Fibroblast of skin of back (primary cell): ENCODE measurements around the gene MAP2K1.
"Not testable (repeated sequence)": the region's sequence is repeated elsewhere in the genome, so short reads cannot be mapped to it uniquely, and the experiment has no call there.

Source experiments
- DNase-seq: peaks from one replicate; pipeline ENCODE4 v3.0.0-alpha.2; 2013

Gene MAP2K1

GRCh38 chr15:66425837-66426236 is 39.1 kb downstream of the MAP2K1 start:
- DNase-seq = no peak

- no peak for DNase-seq
Measured at GRCh38 chr15:66429117-66429516, 42.4 kb downstream of the MAP2K1 start.

GRCh38 chr15:66429546-66429945 is 42.8 kb downstream of the MAP2K1 start:
- no peak for DNase-seq

- no peak for DNase-seq
Measured at GRCh38 chr15:66430627-66431255, 44.0 kb downstream of the MAP2K1 start.

GRCh38 chr15:66433726-66434125 is 47.0 kb downstream of the MAP2K1 start:
- no peak for DNase-seq

GRCh38 chr15:66440501-66440900 is 53.8 kb downstream of the MAP2K1 start:
- no peak for DNase-seq

- no peak for DNase-seq
Measured at GRCh38 chr15:66452420-66452819, 65.7 kb downstream of the MAP2K1 start.

- no peak for DNase-seq
Measured at GRCh38 chr15:66452971-66453580, 66.4 kb downstream of the MAP2K1 start.

GRCh38 chr15:66454143-66454542 is 67.4 kb downstream of the MAP2K1 start:
- no peak for DNase-seq

GRCh38 chr15:66456211-66456610 is 69.5 kb downstream of the MAP2K1 start:
- DNase-seq = peak; percentile 77

- peak; percentile 64 for DNase-seq
Measured at GRCh38 chr15:66459818-66460615, 73.3 kb downstream of the MAP2K1 start.

GRCh38 chr15:66461294-66461693 is 74.6 kb downstream of the MAP2K1 start:
- not testable (repeated sequence) for DNase-seq

- DNase-seq = no peak
Measured at GRCh38 chr15:66461917-66462316, 75.2 kb downstream of the MAP2K1 start.

GRCh38 chr15:66462627-66463026 is 75.9 kb downstream of the MAP2K1 start:
- DNase-seq = peak; percentile 68

GRCh38 chr15:66465294-66465693 is 78.6 kb downstream of the MAP2K1 start:
- DNase-seq = not testable (repeated sequence)

GRCh38 chr15:66467162-66468040 is 80.7 kb downstream of the MAP2K1 start:
- not testable (repeated sequence) for DNase-seq

- DNase-seq = not testable (repeated sequence)
Measured at GRCh38 chr15:66470825-66471224, 84.1 kb downstream of the MAP2K1 start.

GRCh38 chr15:66472176-66472999 is 85.7 kb downstream of the MAP2K1 start:
- peak; percentile 69 for DNase-seq

GRCh38 chr15:66474135-66474534 is 87.4 kb downstream of the MAP2K1 start:
- no peak for DNase-seq

GRCh38 chr15:66474963-66475362 is 88.3 kb downstream of the MAP2K1 start:
- DNase-seq = no peak

- no peak for DNase-seq
Measured at GRCh38 chr15:66476535-66476934, 89.8 kb downstream of the MAP2K1 start.

GRCh38 chr15:66477011-66477410 is 90.3 kb downstream of the MAP2K1 start:
- no peak for DNase-seq
